GM19324 (cell line): ENCODE measurements around the gene HRG.
"Not testable (repeated sequence)": the region's sequence is repeated elsewhere in the genome, so short reads cannot be mapped to it uniquely, and the experiment has no call there.

Source experiments
- ATAC-seq: cut with Tn5 transposase; IDR thresholded peaks from one replicate; pipeline ENCODE4 v1.9.1; 2021; ENCODE audit warnings: mild to moderate bottlenecking, moderate library complexity; ENCODE audit not compliant: unreplicated experiment, low FRiP score

Gene HRG

DNA sequence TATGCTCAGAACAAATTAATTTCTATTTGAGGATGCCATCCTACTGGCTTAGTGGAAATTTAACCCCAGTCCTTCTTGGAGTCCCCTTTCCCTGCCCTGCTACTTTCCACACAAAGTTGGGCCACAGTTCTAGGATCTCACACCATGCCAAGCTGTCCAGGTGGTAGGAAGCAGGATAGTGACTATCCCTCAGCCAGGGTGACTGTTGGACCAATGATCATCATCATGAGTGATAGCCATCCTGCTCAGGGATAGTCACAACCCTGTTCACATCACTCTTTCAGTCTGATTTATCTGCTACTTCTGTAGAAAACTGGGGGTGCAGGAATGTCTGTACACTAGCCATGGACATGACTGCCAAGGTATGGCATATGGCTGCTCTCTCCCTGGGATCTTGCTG, 12.8 kb downstream of the HRG start:
- no peak for ATAC-seq

GRCh38 chr3:186679151-186679550, 13.3 kb downstream of the HRG start:
- ATAC-seq = no peak

DNA sequence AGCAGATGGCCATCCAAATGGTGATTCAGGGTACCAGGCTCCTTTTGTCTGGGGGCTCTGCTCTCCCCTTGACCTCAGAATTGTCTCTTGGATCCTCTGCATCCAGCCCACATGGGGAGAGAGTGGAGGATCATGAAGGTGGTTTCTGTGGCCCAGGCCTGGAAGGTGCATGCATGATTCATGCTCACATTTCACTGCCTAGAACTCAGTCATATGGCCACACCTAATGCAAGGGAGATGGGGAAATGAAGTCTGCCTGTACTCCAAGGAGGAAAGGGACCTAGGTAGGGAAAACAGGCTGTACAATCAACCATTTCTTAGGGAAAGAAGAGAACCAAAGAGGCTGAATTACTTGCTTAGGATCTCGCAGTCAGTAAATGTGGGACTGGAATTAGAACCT, 15.1 kb downstream of the HRG start:
- no peak for ATAC-seq

DNA sequence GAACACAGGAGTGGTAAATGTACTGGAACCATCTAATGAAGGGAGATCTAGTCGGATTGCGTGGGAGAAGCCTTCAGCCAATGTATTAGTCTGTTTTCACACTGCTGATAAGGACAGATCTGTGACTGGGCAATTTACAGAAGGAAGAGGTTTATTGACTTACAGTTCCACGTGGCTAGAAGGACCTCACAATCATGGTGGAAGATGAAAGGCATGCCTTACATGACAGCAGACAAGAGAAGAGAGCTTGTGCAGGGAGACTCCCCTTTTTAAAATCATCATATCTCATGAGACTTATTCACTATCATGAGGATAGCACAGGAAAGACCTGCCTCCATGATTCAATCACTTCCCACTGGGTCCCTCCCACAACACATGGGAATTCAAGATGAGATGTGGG, 17.0 kb downstream of the HRG start:
- ATAC-seq = no peak

DNA sequence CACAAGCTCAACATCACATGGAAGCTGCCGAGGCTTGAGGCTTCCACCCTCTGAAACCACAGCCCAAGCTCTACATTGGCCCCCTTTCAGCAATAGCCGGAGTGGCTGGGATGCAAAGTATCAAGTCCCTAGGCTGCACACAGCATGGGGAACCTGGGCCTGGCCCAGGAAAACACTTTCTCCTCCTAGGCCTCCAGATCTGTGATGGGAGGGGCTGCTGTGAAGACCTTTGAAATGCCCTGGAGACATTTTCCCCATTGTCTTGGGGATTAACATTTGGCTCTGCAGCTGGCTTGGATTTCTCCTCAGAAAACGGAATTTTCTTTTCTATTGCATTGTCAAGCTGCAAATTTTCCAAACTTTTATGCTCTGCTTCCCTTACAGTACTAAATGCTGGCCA, 18.2 kb downstream of the HRG start:
- no peak for ATAC-seq

DNA sequence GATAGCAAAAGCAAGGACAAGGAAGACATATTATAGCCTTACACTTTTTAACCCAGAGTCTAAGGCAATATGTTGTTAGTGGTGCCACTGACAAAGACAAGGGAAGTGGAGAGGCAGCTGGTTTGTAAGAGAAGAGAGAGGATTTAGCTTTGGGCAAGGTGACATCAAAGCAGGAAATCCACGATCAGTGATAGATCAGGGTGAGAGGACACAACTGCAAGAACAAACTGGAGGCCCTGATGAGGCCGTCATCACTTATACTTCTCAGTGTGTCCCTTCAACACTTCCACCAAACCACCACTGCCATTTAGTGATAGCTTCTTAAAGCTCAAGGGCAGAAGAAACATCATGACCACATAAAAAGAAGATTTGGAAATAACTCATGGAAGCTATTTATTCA, 20.7 kb downstream of the HRG start:
- ATAC-seq = not testable (repeated sequence)

GRCh38 chr3:186687120-186687651, 21.4 kb downstream of the HRG start:
- no peak for ATAC-seq

DNA sequence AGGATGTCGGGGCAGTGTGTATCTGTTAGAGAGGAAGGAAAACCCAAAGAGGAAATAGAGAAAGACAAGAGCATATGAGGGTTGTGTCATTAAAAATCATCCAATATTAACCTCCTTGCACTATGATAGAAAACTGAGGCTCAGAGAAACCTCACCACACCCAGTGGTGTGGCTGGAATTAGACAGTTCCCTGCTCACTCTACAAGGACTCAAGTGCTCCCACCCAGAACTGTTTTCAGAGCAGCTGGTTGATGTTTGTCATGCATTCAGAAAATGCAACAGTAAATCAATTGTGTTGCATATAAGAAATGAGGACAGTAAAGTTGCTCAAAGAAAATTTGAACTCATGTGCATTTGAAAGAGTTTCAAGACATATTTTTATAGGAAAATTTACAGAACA, 24.5 kb downstream of the HRG start:
- ATAC-seq = not testable (repeated sequence)

GRCh38 chr3:186691676-186692075, 25.9 kb downstream of the HRG start:
- no peak for ATAC-seq

DNA sequence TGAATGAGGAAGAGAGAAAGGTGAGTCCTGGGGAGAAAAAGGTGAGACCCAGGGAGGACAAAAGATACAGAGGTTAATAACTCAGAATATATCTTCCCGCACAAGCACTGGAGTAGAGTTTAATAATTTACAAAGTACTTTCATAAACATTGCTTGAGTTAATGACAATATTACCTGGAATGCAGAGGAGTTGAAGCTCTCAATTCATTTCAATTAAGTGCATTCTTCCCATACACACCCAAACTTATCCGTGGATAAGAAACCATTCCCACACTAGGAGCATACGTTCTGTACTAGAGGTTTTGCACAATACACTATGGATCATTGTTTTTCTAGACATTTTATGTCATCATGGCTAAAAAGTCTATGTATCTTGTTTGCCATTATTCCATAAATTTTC, 28.0 kb downstream of the HRG start:
- ATAC-seq = no peak

- no peak for ATAC-seq
Measured at GRCh38 chr3:186694288-186695032, 28.6 kb downstream of the HRG start.

GRCh38 chr3:186696522-186696921, 30.7 kb downstream of the HRG start:
- no peak for ATAC-seq

GRCh38 chr3:186697510-186697909, 31.7 kb downstream of the HRG start:
- no peak for ATAC-seq

DNA sequence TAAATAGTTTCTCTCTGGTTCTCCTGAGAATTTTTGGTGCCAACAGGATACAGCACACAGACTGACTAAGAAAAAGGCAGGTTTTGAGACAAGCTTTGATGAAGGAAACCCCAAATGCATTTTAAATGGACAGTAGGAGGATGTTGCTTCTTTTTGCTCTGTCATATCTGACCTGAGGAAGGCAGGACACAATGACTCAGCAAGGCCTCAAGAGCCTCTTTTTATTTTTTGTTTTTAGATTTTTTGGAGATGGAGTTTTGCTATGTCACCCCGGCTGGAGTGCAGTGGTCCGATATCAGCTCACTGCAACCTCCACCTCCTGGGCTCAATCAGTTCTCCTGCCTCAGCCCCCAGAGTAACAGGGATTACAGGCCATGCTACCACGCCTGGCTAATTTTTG, 34.5 kb downstream of the HRG start:
- no peak for ATAC-seq

DNA sequence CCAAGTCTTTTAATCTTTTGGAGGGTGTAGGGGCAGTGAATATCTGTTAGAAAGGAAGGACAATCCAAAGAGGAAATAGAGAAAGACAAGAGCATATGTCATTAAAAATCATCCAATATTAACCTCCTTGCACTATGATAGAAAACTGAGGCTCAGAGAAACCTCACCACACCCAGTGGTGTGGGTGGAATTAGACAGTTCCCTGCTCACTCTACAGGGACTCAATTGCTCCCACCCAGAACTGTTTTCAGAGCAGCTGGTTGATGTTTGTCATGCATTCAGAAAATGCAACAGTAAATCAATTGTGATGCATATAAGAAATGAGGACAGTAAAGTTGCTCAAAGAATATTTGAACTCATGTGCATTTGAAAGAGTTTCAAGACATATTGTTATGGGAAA, 36.6 kb downstream of the HRG start:
- not testable (repeated sequence) for ATAC-seq

DNA sequence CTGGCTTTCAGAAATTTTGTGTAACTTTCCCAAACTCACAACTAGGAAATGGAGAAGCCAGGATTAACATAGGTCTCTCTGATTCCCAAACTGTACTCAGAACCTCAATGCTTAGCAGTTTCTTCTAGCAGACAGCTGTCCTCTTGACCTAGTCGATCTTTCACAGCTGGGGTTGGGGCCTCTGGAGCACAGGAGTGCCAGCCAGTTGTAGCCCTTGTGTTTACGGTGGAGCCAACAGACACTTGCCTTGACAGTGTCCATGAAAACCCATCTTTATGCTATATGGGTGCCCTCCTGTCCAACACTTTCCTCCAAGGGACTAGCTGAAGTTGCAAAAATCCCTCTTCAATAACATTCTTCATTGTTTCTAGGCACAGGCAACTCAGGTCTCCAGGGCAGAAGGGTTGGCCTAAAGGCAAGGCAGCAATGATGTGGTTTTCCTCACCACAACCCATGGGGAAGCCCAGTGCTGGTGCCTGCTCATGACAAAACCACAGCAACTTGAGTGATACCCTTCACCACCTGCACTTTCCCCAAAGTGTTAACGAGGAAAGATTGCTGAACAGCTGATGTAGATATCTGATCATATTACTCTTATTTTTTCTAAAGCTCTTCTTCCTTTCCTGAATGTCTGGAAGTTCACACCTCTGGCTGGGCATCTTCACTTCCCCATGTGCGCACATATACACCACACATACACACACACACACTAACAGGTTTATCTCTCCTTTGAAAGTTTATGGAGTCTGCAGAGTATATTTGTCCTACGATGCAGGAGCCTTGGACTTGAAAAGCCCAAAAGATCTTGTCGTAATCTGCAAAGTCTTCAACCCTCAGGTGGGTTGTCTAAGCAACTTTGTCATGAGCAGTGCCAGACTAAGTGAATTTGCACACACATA, 40.3 kb downstream of the HRG start:
- no peak for ATAC-seq

DNA sequence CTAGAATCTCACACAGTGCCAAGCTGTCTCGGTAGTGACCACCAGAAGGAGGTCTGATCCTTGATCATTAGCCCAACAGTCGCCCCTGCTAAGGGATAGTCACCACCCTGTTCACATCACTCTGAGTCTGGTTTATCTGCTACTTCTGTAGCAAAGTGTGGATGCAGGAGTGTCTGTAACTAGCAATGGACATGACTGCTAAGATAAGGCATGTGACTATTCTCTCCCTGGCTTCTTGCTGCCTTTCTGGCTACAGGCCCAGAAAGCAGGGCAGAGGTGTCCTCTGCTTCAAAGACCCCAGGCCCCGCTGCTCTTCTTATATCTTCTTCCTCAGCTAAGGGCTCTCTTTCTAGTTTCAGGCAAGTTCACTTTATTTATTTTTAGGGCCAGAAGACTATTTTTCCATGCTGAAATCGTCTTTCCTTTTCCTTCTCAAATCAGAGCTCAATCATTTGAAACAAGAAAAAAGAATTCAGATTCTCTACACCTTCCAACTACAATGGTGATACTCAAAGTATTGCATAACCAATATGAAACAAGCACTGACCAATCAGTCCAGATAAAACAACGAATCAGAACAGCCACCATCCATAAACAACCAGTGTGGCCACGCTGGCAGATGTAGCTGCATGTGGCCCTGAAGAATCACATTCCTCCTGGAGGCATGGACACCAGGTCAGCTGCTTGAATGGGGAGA, 43.3 kb downstream of the HRG start:
- no peak for ATAC-seq

DNA sequence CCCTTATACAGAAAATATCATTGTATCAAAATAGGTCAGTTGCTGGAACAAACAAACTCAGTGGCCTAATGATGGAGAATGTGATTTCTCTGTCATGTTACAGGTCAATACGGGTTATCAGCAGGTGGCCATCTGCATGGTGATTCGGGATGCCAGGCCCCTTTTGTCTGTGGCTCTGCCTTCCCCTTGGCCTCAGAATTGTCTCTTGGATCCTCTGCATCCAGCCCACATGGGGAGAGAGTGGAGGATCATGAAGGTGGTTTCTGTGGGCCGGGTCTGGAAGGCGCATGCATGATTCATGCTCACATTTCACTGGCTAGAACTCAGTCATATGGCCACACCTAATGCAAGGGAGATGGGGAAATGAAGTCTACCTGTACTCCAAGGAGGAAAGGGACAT, 44.9 kb downstream of the HRG start:
- ATAC-seq = not testable (repeated sequence)

DNA sequence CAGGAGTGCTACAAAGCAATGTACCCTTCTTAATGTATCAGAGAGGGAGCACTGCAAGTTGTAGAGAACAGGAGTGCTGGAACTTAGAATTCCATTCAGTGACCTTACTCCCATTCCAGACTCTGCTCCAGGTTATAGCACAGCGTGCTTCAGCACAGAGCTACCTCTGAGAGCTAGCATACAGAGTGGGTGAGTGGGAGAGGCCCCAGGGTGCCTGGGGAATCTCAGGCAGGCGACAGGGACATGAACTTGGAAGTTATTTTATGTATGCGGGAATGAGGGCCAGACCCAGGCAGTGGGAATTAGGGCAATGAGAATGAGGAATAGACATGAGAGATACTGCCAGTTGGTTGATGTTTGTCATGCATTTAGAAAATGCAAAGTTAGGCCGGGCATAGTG, 47.7 kb downstream of the HRG start:
- no peak for ATAC-seq

DNA sequence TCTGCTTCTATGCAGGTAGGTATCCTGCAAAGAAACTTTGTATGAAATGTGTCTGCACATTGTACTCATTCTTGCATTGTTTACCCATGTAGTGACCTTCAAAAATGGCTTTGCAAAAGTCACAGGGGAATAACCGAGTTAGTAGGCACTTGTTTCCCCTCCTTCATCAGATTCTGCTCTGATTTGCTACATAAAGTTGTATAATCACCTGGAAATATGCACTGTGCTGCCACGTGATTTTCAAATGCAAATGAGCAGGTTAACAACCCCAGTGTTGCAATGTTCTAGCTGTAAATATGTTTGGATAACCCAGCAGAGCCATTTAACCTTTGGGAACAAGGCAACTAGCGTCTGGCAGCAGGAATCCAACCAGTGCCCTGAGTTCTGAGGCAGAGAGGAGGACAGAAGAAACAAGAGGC, 51.2 kb downstream of the HRG start, which contains the start of gene KNG1:
KNG1 (plus strand) TSS at position 321 of the 419 bp plus-strand sequence. CDS start 184 bp downstream, outside the sequence.
- no peak for ATAC-seq
